Endodermal cell (in vitro differentiated cells): Measurements from ENCODE around the gene RAVER2. TPM values are rescaled to one million over a fixed set of nuclear protein-coding genes. Genes with fewer than 3 reads are reported as not detected.

Experiments used
- DNase-seq: peaks from one replicate; pipeline ENCODE4 v3.0.0-alpha.2; 2017
- H3K27ac ChIP-seq: 2 replicates; pipeline ENCODE4 v1.5.1; 2013; ENCODE audit warnings: mild to moderate bottlenecking, low read depth, low read length, moderate library complexity
- H3K27me3 ChIP-seq: 2 replicates; pipeline ENCODE4 v1.6.1; 2013; ENCODE audit warnings: mild to moderate bottlenecking, low read length, moderate library complexity; ENCODE audit not compliant: insufficient read depth, control insufficient read depth, poor library complexity, severe bottlenecking
- H3K36me3 ChIP-seq: 2 replicates; pipeline ENCODE4 v1.7.0; 2013; ENCODE audit warnings: mild to moderate bottlenecking, low read length, moderate library complexity; ENCODE audit not compliant: control insufficient read depth, insufficient read depth
- H3K4me1 ChIP-seq: one replicate; pipeline ENCODE4 v1.7.0; 2013; ENCODE audit warnings: low read length; ENCODE audit not compliant: control insufficient read depth, insufficient read depth
- H3K4me3 ChIP-seq: 2 replicates; pipeline ENCODE4 v1.5.1; 2013; ENCODE audit warnings: mild to moderate bottlenecking, low read length, moderate library complexity
- H3K9ac ChIP-seq: 2 replicates; pipeline ENCODE4 v1.6.1; 2013; ENCODE audit warnings: mild to moderate bottlenecking, low read length, moderate library complexity; ENCODE audit not compliant: poor library complexity, severe bottlenecking; ENCODE audit errors: extremely low read depth
- H3K9me3 ChIP-seq: 2 replicates; pipeline ENCODE4 v1.6.1; 2013; ENCODE audit warnings: mild to moderate bottlenecking, low read length, moderate library complexity; ENCODE audit not compliant: control insufficient read depth
- H3K27ac Mint-ChIP-seq: 2 replicates; pipeline ENCODE4 v1.8.0; 2020; ENCODE audit warnings: mixed read lengths
- H3K27me3 Mint-ChIP-seq: 2 replicates; pipeline ENCODE4 v1.8.0; 2021; ENCODE audit warnings: mild to moderate bottlenecking, mixed read lengths; ENCODE audit not compliant: insufficient read depth
- H3K36me3 Mint-ChIP-seq: 2 replicates; pipeline ENCODE4 v1.8.0; 2020; ENCODE audit warnings: low read depth, mixed read lengths
- H3K4me1 Mint-ChIP-seq: 2 replicates; pipeline ENCODE4 v1.8.0; 2020; ENCODE audit warnings: mixed read lengths
- H3K4me3 Mint-ChIP-seq: 2 replicates; pipeline ENCODE4 v1.8.0; 2020; ENCODE audit warnings: mild to moderate bottlenecking, moderate library complexity, mixed read lengths
- H3K9me3 Mint-ChIP-seq: 2 replicates; pipeline ENCODE4 v1.8.0; 2020; ENCODE audit warnings: mild to moderate bottlenecking, mixed read lengths
- WGBS, 2 experiments: methylation state at CpG; one replicate each; pipeline versions ENCODE4 v1.1.5 to v1.1.7; 2013; ENCODE audit warnings: missing lambda C conversion rate in 2 of 2, mixed read lengths in 1 of 2; ENCODE audit not compliant: insufficient coverage in 1 of 2, insufficient read length in 1 of 2; 5-methylcytosine and 5-hydroxymethylcytosine counted together
- total RNA-seq, 2 donors: library from RNA; stranded (reverse); fragmentation: NEBNext Ultra II Directional in 1 of 2; extraction: Animal tissue kit (Norgen Biotek cat#: 25700) in 1 of 2; gene quantifications; 2 replicates in 1 of 2; 3 replicates in 1 of 2; pipeline ENCODE4 v1.2.1, GENCODE V29; 2021
- TF ChIP-seq, protein P1 (sequence below): fragments of 200-600 bp; sonication (generic); conservative IDR thresholded peaks from 2 replicates; pipeline ENCODE4 v1.5.0; 2021; ENCODE audit warnings: antibody characterized with exemption, mild to moderate bottlenecking

RAVER2 gene
- total RNA-seq, 2 donors from 2014 or later: 20.3 to 21.8 TPM

DNA sequence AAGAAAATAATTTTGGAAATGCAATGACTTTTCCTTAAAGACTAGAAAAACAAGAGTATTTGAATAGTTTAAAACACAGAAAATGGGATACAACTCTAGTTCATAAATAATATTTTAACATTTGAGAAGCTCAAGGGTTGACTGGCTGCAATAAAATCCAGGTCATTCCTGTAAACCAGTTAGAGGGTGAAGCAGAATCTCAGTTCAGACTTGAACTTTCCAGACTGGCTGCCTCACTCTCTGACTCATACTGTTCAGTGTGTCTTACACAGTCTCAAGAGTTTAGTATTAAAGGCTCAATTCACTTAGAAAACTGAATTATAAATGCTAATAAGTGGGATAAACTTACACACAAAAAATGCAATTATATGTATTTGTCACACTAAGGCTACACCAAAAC, 89.9 kb downstream of the RAVER2 start:
- Histone ChIP-seq H3K27me3 (no peaks in the 10 kb centered on the region), H3K9ac (no peak overlapping the region), H3K36me3 (peaks cover 70% of the 10 kb centered on the region), H3K9me3 (no peaks in the 10 kb centered on the region), H3K27ac (no peak overlapping the region), H3K4me3 (no peak overlapping the region), H3K4me1 (no peaks in the 10 kb centered on the region)
- H3K4me1 Mint-ChIP-seq: peaks cover 5% of the 10 kb centered on the region
- H3K9me3 Mint-ChIP-seq: no peaks in the 10 kb centered on the region
- no peak overlapping the region for H3K27ac Mint-ChIP-seq
- no peaks in the 10 kb centered on the region for H3K27me3 Mint-ChIP-seq
- no peak overlapping the region for H3K4me3 Mint-ChIP-seq
- TF ChIP-seq, protein P1, sequence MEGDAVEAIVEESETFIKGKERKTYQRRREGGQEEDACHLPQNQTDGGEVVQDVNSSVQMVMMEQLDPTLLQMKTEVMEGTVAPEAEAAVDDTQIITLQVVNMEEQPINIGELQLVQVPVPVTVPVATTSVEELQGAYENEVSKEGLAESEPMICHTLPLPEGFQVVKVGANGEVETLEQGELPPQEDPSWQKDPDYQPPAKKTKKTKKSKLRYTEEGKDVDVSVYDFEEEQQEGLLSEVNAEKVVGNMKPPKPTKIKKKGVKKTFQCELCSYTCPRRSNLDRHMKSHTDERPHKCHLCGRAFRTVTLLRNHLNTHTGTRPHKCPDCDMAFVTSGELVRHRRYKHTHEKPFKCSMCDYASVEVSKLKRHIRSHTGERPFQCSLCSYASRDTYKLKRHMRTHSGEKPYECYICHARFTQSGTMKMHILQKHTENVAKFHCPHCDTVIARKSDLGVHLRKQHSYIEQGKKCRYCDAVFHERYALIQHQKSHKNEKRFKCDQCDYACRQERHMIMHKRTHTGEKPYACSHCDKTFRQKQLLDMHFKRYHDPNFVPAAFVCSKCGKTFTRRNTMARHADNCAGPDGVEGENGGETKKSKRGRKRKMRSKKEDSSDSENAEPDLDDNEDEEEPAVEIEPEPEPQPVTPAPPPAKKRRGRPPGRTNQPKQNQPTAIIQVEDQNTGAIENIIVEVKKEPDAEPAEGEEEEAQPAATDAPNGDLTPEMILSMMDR: no peak
- peaks cover 34% of the 10 kb centered on the region for H3K36me3 Mint-ChIP-seq
- DNase-seq: no peak

DNA sequence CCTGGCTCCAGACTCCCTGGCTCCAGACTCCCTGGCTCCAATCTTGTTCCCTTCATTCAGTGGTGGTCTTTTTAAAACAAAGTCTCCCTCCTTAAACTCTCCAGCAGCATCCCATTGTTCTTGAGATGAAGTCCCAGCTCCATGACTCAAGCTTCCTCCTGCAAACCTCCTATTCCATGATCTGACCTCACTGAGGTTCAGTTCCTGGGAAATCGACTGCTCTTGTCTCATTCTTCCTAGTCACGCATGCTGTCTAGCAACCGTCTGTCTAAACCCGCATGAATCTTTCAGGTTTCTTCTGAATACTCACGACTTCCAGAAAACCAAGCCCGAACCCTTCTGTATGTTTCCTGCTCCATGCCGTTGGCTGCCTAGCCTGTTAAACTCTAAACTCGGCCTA, 91.9 kb downstream of the RAVER2 start:
- no peak overlapping the region for H3K27ac ChIP-seq

DNA sequence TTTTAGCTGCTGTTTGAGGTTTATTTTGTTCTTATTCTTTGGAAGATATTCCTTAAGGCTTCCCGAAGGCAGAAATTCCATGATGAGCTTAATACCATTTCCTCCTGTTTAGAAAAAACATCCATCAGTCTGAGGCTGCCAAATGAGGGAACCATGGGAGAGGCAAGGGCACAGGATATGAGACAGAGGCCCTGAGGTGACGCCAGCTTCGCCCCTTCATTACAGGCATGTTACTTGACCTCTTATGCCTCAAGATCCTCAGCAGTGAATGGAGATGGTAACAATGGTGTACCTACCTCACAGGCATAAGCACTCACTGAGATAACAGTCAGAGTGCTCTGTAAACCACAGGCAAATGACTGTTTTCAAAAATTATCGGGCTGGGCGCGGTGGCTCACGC, 93.6 kb downstream of the RAVER2 start:
- no peaks in the 10 kb centered on the region for H3K27me3 ChIP-seq
- Mint-ChIP-seq H3K27ac (no peak overlapping the region), H3K4me1 (no peaks in the 10 kb centered on the region), H3K36me3 (peaks cover 32% of the 10 kb centered on the region), H3K4me3 (no peak overlapping the region), H3K9me3 (no peaks in the 10 kb centered on the region), H3K27me3 (no peaks in the 10 kb centered on the region)
- no peak overlapping the region for H3K4me3 ChIP-seq
- no peak overlapping the region for H3K9ac ChIP-seq
- peaks cover 48% of the 10 kb centered on the region for H3K36me3 ChIP-seq
- no peaks in the 10 kb centered on the region for H3K9me3 ChIP-seq
- TF ChIP-seq, protein P1: no peak
- H3K27ac ChIP-seq: no peak overlapping the region
- no peaks in the 10 kb centered on the region for H3K4me1 ChIP-seq
- no peak for DNase-seq
- WGBS, 2 experiments: 97% methylated on average over 3 to 7 of the region's 7 CpGs

More for the DNA sequence above, 91.9 kb downstream of the RAVER2 start:
- no peak overlapping the region for H3K4me3 Mint-ChIP-seq
- H3K4me1 Mint-ChIP-seq: no peaks in the 10 kb centered on the region
- no peaks in the 10 kb centered on the region for H3K27me3 ChIP-seq
- H3K9me3 Mint-ChIP-seq: no peaks in the 10 kb centered on the region
- no peaks in the 10 kb centered on the region for H3K4me1 ChIP-seq
- 94 to 96% methylated on average over 7 to 8 of the region's 8 CpGs for WGBS, 2 experiments
- H3K36me3 Mint-ChIP-seq: peaks cover 40% of the 10 kb centered on the region
- TF ChIP-seq, protein P1: no peak
- H3K9me3 ChIP-seq: no peaks in the 10 kb centered on the region
- H3K36me3 ChIP-seq: peaks cover 62% of the 10 kb centered on the region
- no peak for DNase-seq
- no peak overlapping the region for H3K4me3 ChIP-seq
- no peak overlapping the region for H3K9ac ChIP-seq
- no peak overlapping the region for H3K27ac Mint-ChIP-seq
- H3K27me3 Mint-ChIP-seq: no peaks in the 10 kb centered on the region
